ENCODE measurements around the gene MDN1. TPM values are rescaled to one million over a fixed set of nuclear protein-coding genes. Genes with fewer than 3 reads are reported as not detected.

The MDN1 gene
- total and polyA plus RNA-seq, 2 of the 4 experiments (the other 2 are of a cell fraction), result 7.7 to 26.7 TPM

GRCh38 chr6:89618026-89618425 lies 201.6 kb downstream of the MDN1 start:
- no peak overlapping the region for H3K27ac ChIP-seq (ENCODE audit: insufficient read depth, low read length)
- no peaks in the 10 kb centered on the region for H3K79me1 ChIP-seq (ENCODE audit: low read depth in 1 of 2, low read length in 2 of 2)
- H3K36me3 ChIP-seq (ENCODE audit: control insufficient read depth, insufficient read depth, low read length), result no peaks in the 10 kb centered on the region
- no peak overlapping the region for H3K4ac ChIP-seq (ENCODE audit: low read depth, low read length)
- H3K23ac ChIP-seq (ENCODE audit: low read depth, low read length), result no peak overlapping the region
- no peak overlapping the region for H2AFZ ChIP-seq (replicated peaks; ENCODE audit: low read length, poor library complexity)
- CTCF ChIA-PET, result no interaction called here
- TF ChIP-seq NFE2L2 (IDR thresholded peaks at IDR 0.05; ENCODE audit: low read depth, low read length) (no peak), RAD21 (IDR thresholded peaks at IDR 0.05; ENCODE audit: low read length) (no peak), CHD1 (IDR thresholded peaks at IDR 0.05; ENCODE audit: low read depth, low read length) (no peak), CEBPB (IDR thresholded peaks at IDR 0.05; ENCODE audit: low read depth, low read length) (no peak), RFX5 (IDR thresholded peaks at IDR 0.05; ENCODE audit: low read depth, low read length) (no peak), RCOR1 (IDR thresholded peaks at IDR 0.05; ENCODE audit: insufficient replicate concordance, low read length) (no peak), POLR2A (IDR thresholded peaks at IDR 0.05; ENCODE audit: low read depth, low read length) (no peak), MXI1 (IDR thresholded peaks at IDR 0.05; ENCODE audit: borderline replicate concordance, low read depth, low read length) (no peak), BHLHE40 (IDR thresholded peaks at IDR 0.05; ENCODE audit: low read depth, low read length) (no peak), MAZ (IDR thresholded peaks at IDR 0.05; ENCODE audit: borderline replicate concordance, low read depth, low read length) (no peak), CTCF (conservative IDR thresholded peaks at IDR 0.05; ENCODE audit: low read depth, low read length) (no peak), MAFK (IDR thresholded peaks at IDR 0.05; ENCODE audit: low read depth, low read length) (no peak), SMC3 (IDR thresholded peaks at IDR 0.05; ENCODE audit: low read depth, low read length) (no peak), FOS (IDR thresholded peaks at IDR 0.05; ENCODE audit: low read depth, low read length) (no peak)
- TF ChIP-seq, protein P1, sequence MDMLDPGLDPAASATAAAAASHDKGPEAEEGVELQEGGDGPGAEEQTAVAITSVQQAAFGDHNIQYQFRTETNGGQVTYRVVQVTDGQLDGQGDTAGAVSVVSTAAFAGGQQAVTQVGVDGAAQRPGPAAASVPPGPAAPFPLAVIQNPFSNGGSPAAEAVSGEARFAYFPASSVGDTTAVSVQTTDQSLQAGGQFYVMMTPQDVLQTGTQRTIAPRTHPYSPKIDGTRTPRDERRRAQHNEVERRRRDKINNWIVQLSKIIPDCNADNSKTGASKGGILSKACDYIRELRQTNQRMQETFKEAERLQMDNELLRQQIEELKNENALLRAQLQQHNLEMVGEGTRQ (IDR thresholded peaks at IDR 0.05; ENCODE audit: low read depth, low read length), result no peak
- TF ChIP-seq, protein P2, sequence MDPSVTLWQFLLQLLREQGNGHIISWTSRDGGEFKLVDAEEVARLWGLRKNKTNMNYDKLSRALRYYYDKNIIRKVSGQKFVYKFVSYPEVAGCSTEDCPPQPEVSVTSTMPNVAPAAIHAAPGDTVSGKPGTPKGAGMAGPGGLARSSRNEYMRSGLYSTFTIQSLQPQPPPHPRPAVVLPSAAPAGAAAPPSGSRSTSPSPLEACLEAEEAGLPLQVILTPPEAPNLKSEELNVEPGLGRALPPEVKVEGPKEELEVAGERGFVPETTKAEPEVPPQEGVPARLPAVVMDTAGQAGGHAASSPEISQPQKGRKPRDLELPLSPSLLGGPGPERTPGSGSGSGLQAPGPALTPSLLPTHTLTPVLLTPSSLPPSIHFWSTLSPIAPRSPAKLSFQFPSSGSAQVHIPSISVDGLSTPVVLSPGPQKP (IDR thresholded peaks at IDR 0.05; ENCODE audit: borderline replicate concordance, low read depth, low read length), result no peak
- no peaks in the 10 kb centered on the region for H3K9me1 ChIP-seq (ENCODE audit: insufficient read depth, low read length)
- peaks cover 2% of the 10 kb centered on the region; the same call in 1 of the 2 replicates for H3K27me3 ChIP-seq (ENCODE audit: control insufficient read depth, insufficient read depth, low read length)
- intact Hi-C loops (cut with micrococcal nuclease), result no loop called here
- H4K8ac ChIP-seq (ENCODE audit: low read depth in 2 of 2, low read length in 2 of 2), result no peak overlapping the region
- H4K5ac ChIP-seq (ENCODE audit: low read depth, low read length), result no peak overlapping the region
- H2AK9ac ChIP-seq (replicated peaks; ENCODE audit: low read depth, low read length, poor library complexity), result no peak overlapping the region
- BruUV-seq (replicated peaks), result no TSS peak
- WGBS, 2 experiments (ENCODE audit: extremely low coverage in 2 of 2, insufficient read length in 1 of 2), result 90% methylated on average over 2 of the region's 6 CpGs; no CpG with 5 or more reads in 1 of the 2 experiments
- H3K4me2 ChIP-seq (ENCODE audit: low read depth, low read length), result no peak overlapping the region
- H4K20me1 ChIP-seq (ENCODE audit: insufficient read depth, low read length), result no peaks in the 10 kb centered on the region
- ATAC-seq (ENCODE audit: low read depth), result no peak
- no peak overlapping the region for H3K56ac ChIP-seq (ENCODE audit: extremely low read depth, insufficient read depth, low read length)
- H2BK20ac ChIP-seq (ENCODE audit: low read depth, low read length), result no peak overlapping the region
- POLR2A ChIA-PET (ENCODE audit: unreplicated experiment), result no interaction called here
- no peak overlapping the region for H3K18ac ChIP-seq (ENCODE audit: low read depth, low read length)
- H3K4me1 ChIP-seq (ENCODE audit: control insufficient read depth, insufficient read depth, low read length), result no peaks in the 10 kb centered on the region
- no peak overlapping the region for H2BK15ac ChIP-seq (ENCODE audit: low read depth, low read length)
- H2BK5ac ChIP-seq (ENCODE audit: low read depth, low read length, poor library complexity, severe bottlenecking), result no peak overlapping the region
- no peak overlapping the region for H2BK120ac ChIP-seq (ENCODE audit: low read depth, low read length)
- no peak overlapping the region for H4K91ac ChIP-seq (ENCODE audit: insufficient read depth, low read depth, low read length)
- no peaks in the 10 kb centered on the region for H3K9me3 ChIP-seq (ENCODE audit: control insufficient read depth, insufficient read depth, low read length)
- H3K14ac ChIP-seq (replicated peaks; ENCODE audit: low read depth, low read length), result no peak overlapping the region
- dilution Hi-C loops (cut with HindIII; ENCODE audit: low sequenced_read_pairs, unreplicated experiment), result no loop called here
- no peak overlapping the region for H3K4me3 ChIP-seq (ENCODE audit: insufficient read depth, low read depth, low read length)
- DNase-seq, result no peak
- in situ Hi-C loops (cut with MboI; ENCODE audit: low sequenced_read_pairs), result loop anchor here (25.0 kb wide), 1 partner anchor 631 kb away; no protein-coding TSS in a partner anchor
- no peak overlapping the region for H2AK5ac ChIP-seq (ENCODE audit: low read depth, low read length)
- H3K9ac ChIP-seq (ENCODE audit: low read depth, low read length), result no peak overlapping the region
